GM19099 (cell line): ENCODE data around the gene SLC38A1.

Experiments used
- POLR2A ChIP-seq: IDR thresholded peaks from 3 replicates; pipeline ENCODE4 v1.6.1; 2011; ENCODE audit warnings: low read depth; ENCODE audit not compliant: insufficient read length; ENCODE audit errors: extremely low read depth

Gene SLC38A1

GRCh38 chr12:46246021-46246700 lies 22.7 kb downstream of the SLC38A1 start:
- TF ChIP-seq POLR2A = no peak

- no peak for TF ChIP-seq POLR2A
Measured at GRCh38 chr12:46244997-46245396, 23.8 kb downstream of the SLC38A1 start.

GRCh38 chr12:46244273-46244915 lies 24.4 kb downstream of the SLC38A1 start:
- no peak for TF ChIP-seq POLR2A

GRCh38 chr12:46242569-46242968 lies 26.3 kb downstream of the SLC38A1 start:
- no peak for TF ChIP-seq POLR2A

DNA sequence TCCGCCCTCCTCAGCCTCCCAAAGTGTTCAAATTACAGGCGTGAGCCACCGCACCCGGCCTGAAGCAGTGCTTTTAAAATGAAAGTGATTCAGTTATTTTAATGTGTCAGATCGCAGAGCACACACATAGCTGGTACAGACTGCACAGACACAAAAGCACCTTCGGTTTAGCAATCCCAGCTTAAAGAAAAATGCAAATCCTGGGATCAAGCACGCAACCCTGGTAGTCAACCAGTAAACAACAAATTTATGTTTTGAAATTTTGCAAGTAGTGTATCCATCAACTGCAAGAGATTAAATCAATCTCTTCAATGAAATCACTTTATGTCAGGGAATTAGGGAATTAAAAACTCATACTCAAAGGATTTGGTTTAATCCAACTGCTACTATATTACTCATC lies 28.4 kb downstream of the SLC38A1 start:
- TF ChIP-seq POLR2A = no peak

DNA sequence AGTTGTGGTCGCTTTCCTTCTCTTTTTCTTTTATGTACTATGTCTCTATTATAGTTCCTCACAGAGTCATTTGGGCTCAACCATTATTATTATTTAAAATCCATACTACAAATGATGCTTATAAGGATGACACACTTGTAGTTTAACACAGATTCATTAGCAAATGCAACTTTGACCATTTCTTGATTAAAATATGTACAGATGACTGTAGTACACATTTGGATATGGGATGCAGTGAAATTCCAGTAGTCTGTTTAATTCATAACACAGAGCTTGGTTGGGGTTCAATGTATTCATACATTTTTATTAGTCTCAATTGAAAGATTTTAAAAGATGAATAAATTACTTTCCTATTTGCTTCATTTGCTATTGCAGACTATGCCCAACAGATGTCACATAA lies 30.0 kb downstream of the SLC38A1 start:
- TF ChIP-seq POLR2A = no peak

- TF ChIP-seq POLR2A = no peak
Measured at GRCh38 chr12:46237371-46238045, 31.3 kb downstream of the SLC38A1 start.

DNA sequence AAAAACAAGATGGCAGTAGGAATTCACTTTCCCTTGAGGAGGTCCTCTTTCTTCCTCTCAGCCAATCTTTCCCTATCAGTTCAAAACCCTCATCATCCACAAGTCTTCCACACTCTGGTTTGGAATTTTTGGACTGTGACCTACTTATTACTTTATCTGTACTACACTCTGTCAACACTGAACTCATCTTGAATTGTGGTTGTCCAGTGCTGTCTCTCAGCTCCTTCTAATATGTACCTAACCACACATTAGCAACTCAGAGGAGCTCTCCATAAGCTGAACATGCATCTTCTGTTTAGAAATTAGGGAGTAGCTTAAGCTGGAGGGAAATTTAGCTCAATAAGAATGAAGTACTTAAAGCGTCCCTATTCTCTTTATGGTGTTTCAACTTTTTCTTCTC lies 34.8 kb downstream of the SLC38A1 start:
- TF ChIP-seq POLR2A = no peak

GRCh38 chr12:46233423-46233822 lies 35.4 kb downstream of the SLC38A1 start:
- no peak for TF ChIP-seq POLR2A

- TF ChIP-seq POLR2A = no peak
Measured at GRCh38 chr12:46230983-46231382, 37.9 kb downstream of the SLC38A1 start.

GRCh38 chr12:46230306-46230705 lies 38.5 kb downstream of the SLC38A1 start:
- TF ChIP-seq POLR2A = no peak

DNA sequence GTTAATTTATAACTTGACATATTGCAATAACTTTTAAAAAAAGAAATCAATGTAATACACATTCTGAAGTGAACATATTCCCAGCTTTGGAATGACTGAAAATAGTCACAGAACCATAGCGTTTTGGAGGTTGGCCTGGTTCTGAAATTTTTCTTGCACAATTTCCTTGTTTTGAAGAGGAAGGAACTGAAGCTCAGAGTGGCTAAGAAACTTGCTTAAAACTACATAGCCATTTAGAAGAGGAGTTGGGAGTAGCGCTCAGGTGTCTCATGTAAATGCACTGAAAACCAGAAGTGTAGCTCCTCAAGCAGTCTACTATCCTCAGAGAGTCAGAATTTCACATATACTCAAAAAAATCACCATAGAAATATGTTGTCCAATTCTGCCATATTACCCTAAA lies 41.2 kb downstream of the SLC38A1 start:
- TF ChIP-seq POLR2A = no peak

GRCh38 chr12:46224386-46224785 lies 44.5 kb downstream of the SLC38A1 start:
- TF ChIP-seq POLR2A = no peak

- no peak for TF ChIP-seq POLR2A
Measured at GRCh38 chr12:46223047-46223446, 45.8 kb downstream of the SLC38A1 start.

- no peak for TF ChIP-seq POLR2A
Measured at GRCh38 chr12:46222636-46223035, 46.2 kb downstream of the SLC38A1 start.
